ENCODE results near the gene MT1B.

DNA sequence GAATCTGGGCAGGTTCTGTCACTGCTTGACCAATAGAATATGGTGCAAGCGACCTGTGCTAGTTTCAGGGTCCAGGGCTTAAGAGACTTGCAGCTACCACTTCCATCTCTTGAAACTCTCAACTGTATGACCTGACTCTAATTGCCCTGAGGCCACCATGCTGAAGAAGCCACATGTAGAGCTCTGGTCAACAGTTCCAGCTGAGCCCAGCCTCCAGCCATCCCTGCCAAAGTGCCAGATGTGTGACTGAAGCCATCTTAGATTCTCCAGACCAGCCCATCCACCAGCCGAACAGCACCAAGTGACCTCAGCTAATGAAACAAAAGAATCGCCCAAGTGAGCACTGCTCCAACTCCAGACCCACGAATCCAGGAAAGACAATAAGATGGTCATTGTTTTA, 46.7 kb upstream of the MT1B start:
- TF ChIP-seq EZH2 (IDR thresholded peaks at IDR 0.05) (no peak), EGR1 (IDR thresholded peaks at IDR 0.05; ENCODE audit: low read depth) (no peak), ZNF274 (IDR thresholded peaks at IDR 0.05; ENCODE audit: low read depth, low read length) (no peak), JUND (IDR thresholded peaks at IDR 0.05) (no peak), CTCF (IDR thresholded peaks at IDR 0.05 in 2 of 3, conservative IDR thresholded peaks at IDR 0.05 in 1 of 3; ENCODE audit: borderline replicate concordance in 1 of 3, insufficient read depth in 1 of 3, low read depth in 2 of 3, low read length in 2 of 3) (no peak), POLR2A (IDR thresholded peaks at IDR 0.05; ENCODE audit: borderline replicate concordance, extremely low read depth, insufficient read depth, insufficient read length) (no peak), RAD21 (IDR thresholded peaks at IDR 0.05; ENCODE audit: low read depth) (no peak), SP1 (IDR thresholded peaks at IDR 0.05; ENCODE audit: low read depth) (no peak), TCF7L2 (IDR thresholded peaks at IDR 0.05; ENCODE audit: borderline replicate concordance, extremely low read depth, insufficient read depth, insufficient read length) (no peak), POLR2AphosphoS5 (IDR thresholded peaks at IDR 0.05; ENCODE audit: low read depth, low read length) (no peak), ZFX (IDR thresholded peaks at IDR 0.05) (no peak)
- TF ChIP-seq, protein P1, sequence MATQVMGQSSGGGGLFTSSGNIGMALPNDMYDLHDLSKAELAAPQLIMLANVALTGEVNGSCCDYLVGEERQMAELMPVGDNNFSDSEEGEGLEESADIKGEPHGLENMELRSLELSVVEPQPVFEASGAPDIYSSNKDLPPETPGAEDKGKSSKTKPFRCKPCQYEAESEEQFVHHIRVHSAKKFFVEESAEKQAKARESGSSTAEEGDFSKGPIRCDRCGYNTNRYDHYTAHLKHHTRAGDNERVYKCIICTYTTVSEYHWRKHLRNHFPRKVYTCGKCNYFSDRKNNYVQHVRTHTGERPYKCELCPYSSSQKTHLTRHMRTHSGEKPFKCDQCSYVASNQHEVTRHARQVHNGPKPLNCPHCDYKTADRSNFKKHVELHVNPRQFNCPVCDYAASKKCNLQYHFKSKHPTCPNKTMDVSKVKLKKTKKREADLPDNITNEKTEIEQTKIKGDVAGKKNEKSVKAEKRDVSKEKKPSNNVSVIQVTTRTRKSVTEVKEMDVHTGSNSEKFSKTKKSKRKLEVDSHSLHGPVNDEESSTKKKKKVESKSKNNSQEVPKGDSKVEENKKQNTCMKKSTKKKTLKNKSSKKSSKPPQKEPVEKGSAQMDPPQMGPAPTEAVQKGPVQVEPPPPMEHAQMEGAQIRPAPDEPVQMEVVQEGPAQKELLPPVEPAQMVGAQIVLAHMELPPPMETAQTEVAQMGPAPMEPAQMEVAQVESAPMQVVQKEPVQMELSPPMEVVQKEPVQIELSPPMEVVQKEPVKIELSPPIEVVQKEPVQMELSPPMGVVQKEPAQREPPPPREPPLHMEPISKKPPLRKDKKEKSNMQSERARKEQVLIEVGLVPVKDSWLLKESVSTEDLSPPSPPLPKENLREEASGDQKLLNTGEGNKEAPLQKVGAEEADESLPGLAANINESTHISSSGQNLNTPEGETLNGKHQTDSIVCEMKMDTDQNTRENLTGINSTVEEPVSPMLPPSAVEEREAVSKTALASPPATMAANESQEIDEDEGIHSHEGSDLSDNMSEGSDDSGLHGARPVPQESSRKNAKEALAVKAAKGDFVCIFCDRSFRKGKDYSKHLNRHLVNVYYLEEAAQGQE (IDR thresholded peaks at IDR 0.05; ENCODE audit: low read depth), result no peak
- TF ChIP-seq, protein P2, sequence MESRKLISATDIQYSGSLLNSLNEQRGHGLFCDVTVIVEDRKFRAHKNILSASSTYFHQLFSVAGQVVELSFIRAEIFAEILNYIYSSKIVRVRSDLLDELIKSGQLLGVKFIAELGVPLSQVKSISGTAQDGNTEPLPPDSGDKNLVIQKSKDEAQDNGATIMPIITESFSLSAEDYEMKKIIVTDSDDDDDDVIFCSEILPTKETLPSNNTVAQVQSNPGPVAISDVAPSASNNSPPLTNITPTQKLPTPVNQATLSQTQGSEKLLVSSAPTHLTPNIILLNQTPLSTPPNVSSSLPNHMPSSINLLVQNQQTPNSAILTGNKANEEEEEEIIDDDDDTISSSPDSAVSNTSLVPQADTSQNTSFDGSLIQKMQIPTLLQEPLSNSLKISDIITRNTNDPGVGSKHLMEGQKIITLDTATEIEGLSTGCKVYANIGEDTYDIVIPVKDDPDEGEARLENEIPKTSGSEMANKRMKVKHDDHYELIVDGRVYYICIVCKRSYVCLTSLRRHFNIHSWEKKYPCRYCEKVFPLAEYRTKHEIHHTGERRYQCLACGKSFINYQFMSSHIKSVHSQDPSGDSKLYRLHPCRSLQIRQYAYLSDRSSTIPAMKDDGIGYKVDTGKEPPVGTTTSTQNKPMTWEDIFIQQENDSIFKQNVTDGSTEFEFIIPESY (IDR thresholded peaks at IDR 0.05; ENCODE audit: extremely low read depth, insufficient replicate concordance, low read length), result no peak
